NT2/D1 (cell line): ENCODE data around the gene IQGAP3.

ENCODE experiments used
- DNase-seq: peaks from one replicate; pipeline ENCODE4 v3.0.0-alpha.2; 2011; ENCODE audit warnings: low read depth, low spot score
- H3K27me3 ChIP-seq: 2 replicates; pipeline ENCODE4 v1.6.0; 2011; ENCODE audit warnings: mild to moderate bottlenecking; ENCODE audit not compliant: insufficient read length, insufficient read depth
- H3K36me3 ChIP-seq: 2 replicates; pipeline ENCODE4 v1.6.1; 2011; ENCODE audit warnings: mild to moderate bottlenecking, low read length, mixed read lengths; ENCODE audit not compliant: insufficient read depth, insufficient read length
- H3K4me1 ChIP-seq: 2 replicates; pipeline ENCODE4 v1.5.1; 2011; ENCODE audit not compliant: insufficient read depth, insufficient read length
- H3K4me3 ChIP-seq: 2 replicates; pipeline ENCODE4 v1.5.1; 2011; ENCODE audit warnings: low read depth; ENCODE audit not compliant: insufficient read length
- H3K9ac ChIP-seq: 2 replicates; pipeline ENCODE4 v1.6.0; 2011; ENCODE audit warnings: low read depth; ENCODE audit not compliant: insufficient read length
- H3K9me3 ChIP-seq: 2 replicates; pipeline ENCODE4 v1.5.1; 2011; ENCODE audit warnings: mild to moderate bottlenecking, low read length; ENCODE audit not compliant: insufficient read depth
- SUZ12 ChIP-seq: IDR thresholded peaks from 2 replicates; pipeline ENCODE4 v1.6.1; 2011; ENCODE audit not compliant: insufficient read length, insufficient read depth; ENCODE audit errors: extremely low read depth
- YY1 ChIP-seq: IDR thresholded peaks from 2 replicates; pipeline ENCODE4 v1.6.1; 2011; ENCODE audit not compliant: insufficient read length, insufficient read depth
- ZNF274 ChIP-seq: IDR thresholded peaks from 2 replicates; pipeline ENCODE4 v1.6.1; 2011; ENCODE audit warnings: mild to moderate bottlenecking, low read depth, low read length

The IQGAP3 gene

GRCh38 chr1:156581661-156582387 is 9.5 kb upstream of the IQGAP3 start:
- no peaks in the 10 kb centered on the region for H3K4me1 ChIP-seq
- no peak for TF ChIP-seq SUZ12
- TF ChIP-seq YY1: no peak
- no peak for TF ChIP-seq ZNF274
- H3K36me3 ChIP-seq: no peaks in the 10 kb centered on the region
- H3K27me3 ChIP-seq: no peaks in the 10 kb centered on the region
- DNase-seq: no peak
- H3K9me3 ChIP-seq: no peaks in the 10 kb centered on the region
- peak overlapping the region; percentile 18 for H3K9ac ChIP-seq
- H3K4me3 ChIP-seq: no peak overlapping the region

GRCh38 chr1:156579472-156579871 is 7.1 kb upstream of the IQGAP3 start, which contains the start of gene TTC24:
TSS of gene TTC24 (plus strand) at chr1:156579723. CDS start at chr1:156581365, 1,642 bp downstream.
- DNase-seq: no peak
- no peaks in the 10 kb centered on the region for H3K27me3 ChIP-seq
- no peak within 1 kb of the TSS for H3K9ac ChIP-seq
- no peaks in the 10 kb centered on the region for H3K9me3 ChIP-seq
- H3K36me3 ChIP-seq: no peaks in the 10 kb centered on the region
- H3K4me1 ChIP-seq: no peaks in the 10 kb centered on the region
- no peak for TF ChIP-seq SUZ12
- H3K4me3 ChIP-seq: no peak within 1 kb of the TSS

DNA sequence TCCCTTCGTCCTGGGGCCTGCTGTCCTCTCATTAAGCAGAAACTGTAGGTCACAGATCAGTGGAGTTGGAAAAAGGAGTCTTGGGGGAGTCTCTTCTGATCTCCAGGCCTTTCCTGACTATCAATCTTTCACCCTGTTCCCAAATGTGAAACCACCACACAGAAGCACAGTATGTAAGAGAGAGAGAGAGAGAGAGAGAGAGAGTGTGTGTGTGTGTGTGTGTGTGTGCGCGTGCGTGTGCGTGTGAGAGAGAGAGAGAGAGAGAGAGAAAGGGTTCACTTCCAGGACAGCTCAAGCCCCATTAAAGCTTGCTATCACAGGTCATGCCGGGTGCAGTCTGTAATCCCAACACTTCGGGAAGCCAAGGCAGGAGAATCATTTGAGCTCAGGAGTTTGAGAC is 5.7 kb upstream of the IQGAP3 start:
- peaks cover 2% of the 10 kb centered on the region for H3K27me3 ChIP-seq
- no peak for DNase-seq
- H3K9ac ChIP-seq: no peak overlapping the region
- TF ChIP-seq ZNF274: no peak
- no peak for TF ChIP-seq YY1
- TF ChIP-seq SUZ12: no peak
- H3K9me3 ChIP-seq: no peaks in the 10 kb centered on the region
- no peaks in the 10 kb centered on the region for H3K36me3 ChIP-seq
- no peak overlapping the region for H3K4me3 ChIP-seq
- no peaks in the 10 kb centered on the region for H3K4me1 ChIP-seq

DNA sequence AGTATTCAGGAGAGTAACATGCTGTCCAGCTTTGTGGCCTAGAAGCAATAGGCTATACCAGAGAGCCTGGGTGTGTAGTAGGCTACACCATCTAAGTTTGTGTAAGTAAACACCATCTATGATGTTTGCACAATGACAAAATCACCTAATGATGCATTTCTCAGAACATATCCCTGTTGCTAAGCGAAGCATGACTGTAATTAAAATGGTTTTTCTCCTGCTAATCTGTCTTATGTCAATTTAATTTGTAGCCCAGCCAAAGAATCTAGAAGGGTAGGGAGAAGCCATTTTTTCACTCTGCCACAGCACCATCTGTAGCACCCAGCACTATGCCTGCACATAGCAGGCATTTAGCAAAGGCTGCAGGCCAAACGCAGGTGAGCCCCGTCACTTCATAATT is 5.2 kb upstream of the IQGAP3 start:
- no peak for DNase-seq
- H3K36me3 ChIP-seq: no peaks in the 10 kb centered on the region
- no peaks in the 10 kb centered on the region for H3K9me3 ChIP-seq
- no peak overlapping the region for H3K4me3 ChIP-seq
- TF ChIP-seq YY1 (no peak), ZNF274 (no peak), SUZ12 (no peak)
- no peaks in the 10 kb centered on the region for H3K4me1 ChIP-seq
- H3K9ac ChIP-seq: no peak overlapping the region
- peaks cover 7% of the 10 kb centered on the region for H3K27me3 ChIP-seq

DNA sequence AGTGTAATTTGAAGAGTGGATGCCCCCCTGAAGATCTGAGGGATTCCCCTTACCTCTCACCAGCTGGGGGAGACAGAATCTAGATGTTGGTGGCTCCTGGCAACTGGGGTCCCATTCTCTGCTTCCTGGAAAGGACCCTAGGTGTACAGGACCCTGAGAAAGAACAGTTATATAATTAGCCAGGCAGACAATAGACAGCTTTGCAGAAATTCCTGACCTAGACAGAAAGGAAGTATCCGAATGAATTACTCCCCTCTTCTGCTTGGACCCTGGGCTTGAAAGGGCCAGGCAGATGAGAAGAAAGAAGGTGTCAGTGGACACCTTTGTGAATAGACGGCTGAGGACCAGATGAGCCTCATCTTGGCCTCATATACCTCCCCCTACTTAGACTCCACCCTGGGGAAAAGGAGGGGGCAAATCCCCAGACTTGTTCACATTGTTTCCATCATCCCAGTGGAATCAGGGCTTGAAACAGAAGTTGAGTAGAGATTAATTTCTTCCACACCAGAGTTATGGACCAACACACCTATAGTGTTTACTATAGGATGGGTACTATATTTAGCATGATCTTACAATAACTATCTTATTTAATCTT is 1.8 kb upstream of the IQGAP3 start:
- no peak for DNase-seq
- TF ChIP-seq YY1 (no peak), SUZ12 (no peak), ZNF274 (no peak)
- no peaks in the 10 kb centered on the region for H3K4me1 ChIP-seq
- H3K9me3 ChIP-seq: no peaks in the 10 kb centered on the region
- no peak overlapping the region for H3K9ac ChIP-seq
- H3K36me3 ChIP-seq: peaks cover 12% of the 10 kb centered on the region
- H3K4me3 ChIP-seq: no peak overlapping the region
- peaks cover 7% of the 10 kb centered on the region for H3K27me3 ChIP-seq

- H3K27me3 ChIP-seq: peaks cover 7% of the 10 kb centered on the region
- peaks cover 23% of the 10 kb centered on the region for H3K36me3 ChIP-seq
- peak overlapping the region; percentile 89 for H3K4me3 ChIP-seq
- no peaks in the 10 kb centered on the region for H3K4me1 ChIP-seq
- H3K9ac ChIP-seq: peak overlapping the region; percentile 37
- no peaks in the 10 kb centered on the region for H3K9me3 ChIP-seq
- DNase-seq: no peak
- TF ChIP-seq YY1 (no peak), ZNF274 (no peak), SUZ12 (no peak)
Observed at GRCh38 chr1:156572663-156573018, 276 bp upstream of the IQGAP3 start.

GRCh38 chr1:156571261-156571852 is 1.0 kb downstream of the IQGAP3 start:
- no peaks in the 10 kb centered on the region for H3K9me3 ChIP-seq
- no peaks in the 10 kb centered on the region for H3K4me1 ChIP-seq
- H3K9ac ChIP-seq: peak overlapping the region; percentile 87
- H3K4me3 ChIP-seq: peak overlapping the region; percentile 89
- peaks cover 32% of the 10 kb centered on the region for H3K36me3 ChIP-seq
- DNase-seq: no peak
- H3K27me3 ChIP-seq: peaks cover 7% of the 10 kb centered on the region
- TF ChIP-seq ZNF274 (no peak), SUZ12 (no peak), YY1 (no peak)

DNA sequence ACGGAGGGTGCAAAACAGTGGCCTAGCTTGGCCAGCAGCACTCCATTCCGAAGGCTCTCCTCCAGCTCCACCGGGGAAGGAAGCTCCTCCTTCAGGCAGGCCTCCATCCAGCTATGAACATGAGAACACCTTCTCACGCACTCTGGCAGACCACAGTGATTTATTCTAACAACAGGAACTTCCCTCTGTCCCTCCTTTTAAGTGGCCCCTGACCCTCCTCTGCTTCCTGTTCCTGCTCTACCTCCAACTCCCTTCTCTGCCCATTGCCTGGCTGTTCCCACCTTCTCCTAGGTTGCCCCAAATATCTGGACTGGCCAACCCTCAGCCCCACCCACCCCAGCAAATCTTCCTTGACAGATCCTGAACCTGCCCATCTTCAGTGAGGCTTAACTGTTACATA is 5.9 kb downstream of the IQGAP3 start:
- peaks cover 81% of the 10 kb centered on the region for H3K36me3 ChIP-seq
- DNase-seq: no peak
- TF ChIP-seq SUZ12 (no peak), ZNF274 (no peak), YY1 (no peak)
- no peaks in the 10 kb centered on the region for H3K9me3 ChIP-seq
- no peaks in the 10 kb centered on the region for H3K27me3 ChIP-seq
- H3K4me1 ChIP-seq: no peaks in the 10 kb centered on the region
- H3K9ac ChIP-seq: no peak overlapping the region
- H3K4me3 ChIP-seq: no peak overlapping the region
